Activated CD8-positive, alpha-beta T cell treated with anti-CD3 and anti-CD28 coated beads for 36 hours (primary cell): ENCODE measurements around the gene ZBTB9. TPM values are rescaled to one million over a fixed set of nuclear protein-coding genes. Genes with fewer than 3 reads are reported as not detected.

Experiments used
- ATAC-seq: fragments of 200-7000 bp; cut with Tn5 transposase; one replicate; pipeline ENCODE4 v1.10.0; 2021; ENCODE audit warnings: mild to moderate bottlenecking, moderate library complexity
- CTCF ChIA-PET: fragments of 350-600 bp; sonication (Branson Sonifier 250); formaldehyde crosslinking; loops from one replicate; lab custom pipeline; 2021; ENCODE audit warnings: antibody characterized with exemption; lab: Charles Lee
- POLR2A ChIA-PET: fragments of 350-600 bp; sonication (Branson Sonifier 250); formaldehyde crosslinking; loops from one replicate; lab custom pipeline; 2021; ENCODE audit warnings: antibody characterized with exemption; lab: Charles Lee
- DNase-seq: peaks from one replicate; pipeline ENCODE4 v3.0.0-alpha.2; 2020
- H3K27ac Mint-ChIP-seq: one replicate; pipeline ENCODE4 v1.8.0; 2021; ENCODE audit warnings: mild to moderate bottlenecking, mixed read lengths
- H3K27me3 Mint-ChIP-seq: one replicate; pipeline ENCODE4 v1.8.0; 2021; ENCODE audit warnings: mixed read lengths
- H3K36me3 Mint-ChIP-seq: one replicate; pipeline ENCODE4 v1.8.0; 2021; ENCODE audit warnings: low read depth, mixed read lengths
- H3K4me1 Mint-ChIP-seq: one replicate; pipeline ENCODE4 v1.8.0; 2021; ENCODE audit warnings: low read depth, mixed read lengths
- H3K4me3 Mint-ChIP-seq: one replicate; pipeline ENCODE4 v1.8.0; 2021; ENCODE audit warnings: mild to moderate bottlenecking, moderate library complexity, mixed read lengths
- H3K9me3 Mint-ChIP-seq: one replicate; pipeline ENCODE4 v1.8.0; 2021; ENCODE audit warnings: mixed read lengths
- intact Hi-C: fragments of 100-400 bp; cut with micrococcal nuclease; formaldehyde crosslinking; loops from one replicate; pipeline ENCODE4 v1.10.0; 2022
- total RNA-seq, 2 experiments: library from RNA; stranded (reverse); gene quantifications; one replicate each; pipeline ENCODE4 v1.2.3, GENCODE V29; 2021
- TF ChIP-seq, protein P1 (sequence below): fragments of 200-600 bp; IDR thresholded peaks from one replicate; pipeline ENCODE4 v1.8.0; 2022; ENCODE audit warnings: antibody characterized with exemption, mild to moderate bottlenecking

Gene ZBTB9
- total RNA-seq, 2 experiments from 2014 or later: 7.8 to 8.7 TPM

DNA sequence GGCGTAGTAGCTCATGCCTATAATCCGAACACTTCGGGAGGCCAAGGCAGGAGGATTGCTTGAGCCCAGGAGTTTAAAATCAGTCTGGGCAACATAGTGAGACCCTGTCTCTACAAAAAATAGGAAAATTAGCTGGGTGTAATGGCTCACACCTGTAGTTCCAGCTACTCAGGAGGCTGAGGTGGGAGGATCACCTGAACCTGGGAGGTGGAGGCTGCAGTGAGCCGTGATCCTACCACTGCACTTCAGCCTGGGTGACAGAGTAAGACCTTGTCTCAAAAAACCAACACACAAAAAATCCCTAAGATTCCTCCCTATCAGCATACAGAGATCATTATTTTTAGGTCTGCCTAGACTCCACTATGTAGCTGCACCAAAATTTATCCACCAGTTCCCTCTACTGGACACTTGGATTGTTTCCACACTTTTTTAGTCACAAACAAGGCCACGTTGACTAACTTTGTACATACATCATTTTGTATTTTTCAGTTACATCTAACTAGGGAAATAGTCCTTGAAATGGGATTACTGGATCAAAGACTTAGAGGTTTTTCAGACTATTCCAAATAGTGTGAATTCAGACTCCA is 47.2 kb upstream of the ZBTB9 start:
- intact Hi-C loops: no loop called here
- ChIA-PET POLR2A (interaction anchor here (1.2 kb wide), 1 partner anchor 15 kb away, joined by 4 read pairs; the partner anchor contains the start of gene KIFC1), CTCF (interaction anchor here (1.6 to 1.9 kb wide), 2 partner anchors 11 to 17 kb away, joined by 6 to 7 read pairs; no protein-coding TSS in a partner anchor)
- ATAC-seq (no peak), DNase-seq (no peak)
- H3K27ac Mint-ChIP-seq: no peak overlapping the region
- H3K4me1 Mint-ChIP-seq: peaks cover 21% of the 10 kb centered on the region
- H3K4me3 Mint-ChIP-seq: no peak overlapping the region
- peaks cover 55% of the 10 kb centered on the region for H3K36me3 Mint-ChIP-seq
- H3K9me3 Mint-ChIP-seq: no peaks in the 10 kb centered on the region
- H3K27me3 Mint-ChIP-seq: no peaks in the 10 kb centered on the region
- TF ChIP-seq, protein P1, sequence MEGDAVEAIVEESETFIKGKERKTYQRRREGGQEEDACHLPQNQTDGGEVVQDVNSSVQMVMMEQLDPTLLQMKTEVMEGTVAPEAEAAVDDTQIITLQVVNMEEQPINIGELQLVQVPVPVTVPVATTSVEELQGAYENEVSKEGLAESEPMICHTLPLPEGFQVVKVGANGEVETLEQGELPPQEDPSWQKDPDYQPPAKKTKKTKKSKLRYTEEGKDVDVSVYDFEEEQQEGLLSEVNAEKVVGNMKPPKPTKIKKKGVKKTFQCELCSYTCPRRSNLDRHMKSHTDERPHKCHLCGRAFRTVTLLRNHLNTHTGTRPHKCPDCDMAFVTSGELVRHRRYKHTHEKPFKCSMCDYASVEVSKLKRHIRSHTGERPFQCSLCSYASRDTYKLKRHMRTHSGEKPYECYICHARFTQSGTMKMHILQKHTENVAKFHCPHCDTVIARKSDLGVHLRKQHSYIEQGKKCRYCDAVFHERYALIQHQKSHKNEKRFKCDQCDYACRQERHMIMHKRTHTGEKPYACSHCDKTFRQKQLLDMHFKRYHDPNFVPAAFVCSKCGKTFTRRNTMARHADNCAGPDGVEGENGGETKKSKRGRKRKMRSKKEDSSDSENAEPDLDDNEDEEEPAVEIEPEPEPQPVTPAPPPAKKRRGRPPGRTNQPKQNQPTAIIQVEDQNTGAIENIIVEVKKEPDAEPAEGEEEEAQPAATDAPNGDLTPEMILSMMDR: no peak

DNA sequence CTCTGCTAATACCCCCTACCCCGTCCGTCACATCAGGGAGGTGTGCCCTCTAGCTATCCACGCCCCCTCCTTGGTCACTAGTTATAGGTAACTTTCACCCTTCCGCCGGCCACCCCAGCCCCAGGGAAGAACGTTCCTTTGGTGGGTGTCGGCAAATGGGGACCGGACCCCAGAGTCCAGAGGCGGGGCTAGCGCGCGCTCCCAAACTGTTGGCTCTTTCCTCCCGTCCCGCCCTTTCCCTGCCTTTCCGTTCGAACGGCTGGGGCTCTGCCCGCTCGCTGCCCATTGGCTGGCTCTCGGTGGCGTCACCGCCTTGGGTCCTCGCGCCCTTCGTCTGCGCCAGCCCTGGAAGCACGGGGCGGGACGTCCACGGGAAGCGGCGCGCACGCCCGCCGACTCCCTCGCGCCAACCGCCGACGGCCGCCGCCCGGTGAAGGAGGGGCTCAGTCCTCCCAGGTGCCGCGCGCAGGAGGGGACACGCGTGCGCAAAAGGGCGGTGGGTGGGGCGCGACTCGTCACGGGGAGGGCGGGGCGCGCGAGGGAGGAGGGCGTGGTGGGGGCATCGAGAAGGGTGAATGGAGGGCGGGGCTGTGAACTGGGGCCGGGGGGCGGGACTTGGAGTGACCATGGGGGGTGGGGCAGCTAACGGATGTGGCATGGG is 44.2 kb upstream of the ZBTB9 start:
- Mint-ChIP-seq H3K9me3 (no peaks in the 10 kb centered on the region), H3K4me3 (peak overlapping the region; percentile 87), H3K27ac (peak overlapping the region; percentile 90), H3K27me3 (no peaks in the 10 kb centered on the region), H3K36me3 (peaks cover 44% of the 10 kb centered on the region), H3K4me1 (peaks cover 46% of the 10 kb centered on the region)
- DNase-seq (peak; percentile 97), ATAC-seq (peak; percentile 81)
- intact Hi-C loops: loop anchor here (1.0 kb wide), 1 partner anchor 19 kb away; the partner anchor contains the start of gene KIFC1
- POLR2A ChIA-PET: interaction anchor here (1.0 to 1.4 kb wide), 3 partner anchors 9 to 18 kb away, joined by 3 to 6 read pairs (median 4); partner anchors contain the start of genes KIFC1 and SYNGAP1
- CTCF ChIA-PET: interaction anchor here (1.0 to 2.0 kb wide), 4 partner anchors 13 to 21 kb away, joined by 3 to 9 read pairs (median 6); no protein-coding TSS in a partner anchor
- TF ChIP-seq, protein P1: no peak

DNA sequence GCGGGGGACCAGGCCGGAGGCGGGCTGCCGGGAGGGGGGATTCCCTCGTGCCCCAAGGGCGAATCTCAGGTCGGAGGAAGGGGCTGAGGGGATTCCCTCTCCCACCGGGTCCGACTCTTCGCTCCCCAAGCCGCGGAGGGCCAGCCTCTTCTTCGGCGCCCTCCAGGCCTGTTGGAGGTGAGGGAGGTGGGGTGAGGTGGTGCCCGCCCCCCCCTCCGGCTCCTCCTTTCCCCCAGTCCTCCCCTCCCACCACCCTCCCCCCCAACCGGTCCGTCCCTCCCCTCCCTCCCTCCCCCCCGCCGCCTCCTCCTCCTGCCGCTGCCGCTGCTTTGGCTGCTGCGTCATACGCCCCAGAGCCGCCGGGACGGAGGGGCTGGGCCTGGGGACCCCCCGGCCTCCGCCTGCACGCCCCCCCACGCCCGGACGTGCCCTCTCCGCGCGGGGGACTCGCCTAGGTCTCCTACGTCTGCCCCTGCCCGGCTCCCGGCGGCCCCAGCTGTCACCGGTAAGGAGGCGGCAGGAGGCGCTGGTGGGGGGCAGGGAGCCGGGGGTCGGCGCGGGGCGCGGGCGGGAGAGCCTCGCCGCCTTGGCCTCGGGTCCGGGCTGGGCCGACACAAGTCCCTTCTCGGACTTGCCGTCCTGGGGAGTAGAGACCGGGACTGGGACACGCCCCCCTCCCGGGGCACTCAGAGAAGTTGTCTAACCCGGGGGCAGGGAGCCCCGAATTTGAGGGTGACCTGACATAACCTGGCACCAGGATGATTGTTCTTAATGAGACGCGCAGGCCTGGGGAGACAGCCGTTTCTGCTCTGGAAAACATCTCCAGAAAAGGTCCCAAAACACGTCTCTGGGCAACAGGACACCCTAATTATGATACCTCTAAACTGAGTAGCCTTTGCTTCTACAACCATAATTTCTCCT is 43.4 kb upstream of the ZBTB9 start, which contains the start of gene PHF1:
TSS of gene PHF1 (plus strand) at position 304 of the 921 bp plus-strand sequence. CDS start 1,250 bp downstream, outside the sequence.
- H3K27me3 Mint-ChIP-seq: no peaks in the 10 kb centered on the region
- TF ChIP-seq, protein P1: no peak
- DNase-seq: no peak

DNA sequence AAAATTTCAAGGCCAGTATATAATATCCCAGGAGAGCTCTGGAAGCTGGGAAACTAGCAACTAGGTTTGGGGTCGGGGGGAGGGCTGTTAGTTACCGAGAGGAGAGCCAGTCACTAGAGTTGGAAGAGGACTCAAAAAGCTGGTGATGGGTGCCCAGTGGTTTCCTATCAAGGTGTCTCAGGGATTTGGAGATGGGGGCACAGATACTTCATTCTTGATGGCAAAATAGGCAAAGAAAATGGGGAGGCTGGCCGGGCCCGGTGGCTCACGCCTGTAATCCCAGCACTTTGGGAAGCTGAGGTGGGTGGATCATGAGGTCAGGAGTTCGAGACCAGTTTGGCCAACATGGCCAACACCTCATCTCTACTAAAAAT is 42.8 kb upstream of the ZBTB9 start:
- ChIA-PET POLR2A (interaction anchor here (1.0 to 1.8 kb wide), 4 partner anchors 14 to 140 kb away, joined by 3 to 11 read pairs (median 6); partner anchors contain the start of genes RPS18, VPS52 and WDR46), CTCF (interaction anchor here (0.7 kb wide), 1 partner anchor 19 kb away, joined by 4 read pairs; no protein-coding TSS in a partner anchor)
- peak overlapping the region; percentile 87 for H3K27ac Mint-ChIP-seq
- intact Hi-C loops: no loop called here
- no peak for DNase-seq
- TF ChIP-seq, protein P1: no peak
- peaks cover 57% of the 10 kb centered on the region for H3K4me1 Mint-ChIP-seq
- no peaks in the 10 kb centered on the region for H3K27me3 Mint-ChIP-seq
- no peaks in the 10 kb centered on the region for H3K9me3 Mint-ChIP-seq
- no peak for ATAC-seq
- peaks cover 45% of the 10 kb centered on the region for H3K36me3 Mint-ChIP-seq
- H3K4me3 Mint-ChIP-seq: peak overlapping the region; percentile 80

More for the DNA sequence above, 43.4 kb upstream of the ZBTB9 start, which contains the start of gene PHF1:
- Mint-ChIP-seq H3K27ac (peak within 1 kb of the TSS; percentile 90), H3K4me1 (peaks cover 50% of the 10 kb centered on the region), H3K9me3 (no peaks in the 10 kb centered on the region), H3K4me3 (peak within 1 kb of the TSS; percentile 87), H3K36me3 (peaks cover 44% of the 10 kb centered on the region)
- ChIA-PET CTCF (interaction anchor here (0.7 to 1.3 kb wide), 3 partner anchors 15 to 20 kb away, joined by 3 to 9 read pairs (median 4); no protein-coding TSS in a partner anchor), POLR2A (interaction anchor here (1.1 to 1.8 kb wide), 4 partner anchors 8 to 139 kb away, joined by 4 to 11 read pairs (median 6); partner anchors contain the start of genes RPS18, SYNGAP1 and VPS52)
- intact Hi-C loops: loop anchor here (1.0 kb wide), 1 partner anchor 20 kb away; the partner anchor contains the start of gene KIFC1
- ATAC-seq: peak; percentile 65
